Measurements from ENCODE around the gene ABCA2. TPM values are rescaled to one million over a fixed set of nuclear protein-coding genes. Genes with fewer than 3 reads are reported as not detected.

Gene ABCA2
- total and polyA plus RNA-seq, 9 of the 15 experiments (the other 6 are each of a cell fraction or from before 2014, with no cell fraction given), result 0.69 to 16.3 (median 6.1) TPM; not detected in 2

DNA sequence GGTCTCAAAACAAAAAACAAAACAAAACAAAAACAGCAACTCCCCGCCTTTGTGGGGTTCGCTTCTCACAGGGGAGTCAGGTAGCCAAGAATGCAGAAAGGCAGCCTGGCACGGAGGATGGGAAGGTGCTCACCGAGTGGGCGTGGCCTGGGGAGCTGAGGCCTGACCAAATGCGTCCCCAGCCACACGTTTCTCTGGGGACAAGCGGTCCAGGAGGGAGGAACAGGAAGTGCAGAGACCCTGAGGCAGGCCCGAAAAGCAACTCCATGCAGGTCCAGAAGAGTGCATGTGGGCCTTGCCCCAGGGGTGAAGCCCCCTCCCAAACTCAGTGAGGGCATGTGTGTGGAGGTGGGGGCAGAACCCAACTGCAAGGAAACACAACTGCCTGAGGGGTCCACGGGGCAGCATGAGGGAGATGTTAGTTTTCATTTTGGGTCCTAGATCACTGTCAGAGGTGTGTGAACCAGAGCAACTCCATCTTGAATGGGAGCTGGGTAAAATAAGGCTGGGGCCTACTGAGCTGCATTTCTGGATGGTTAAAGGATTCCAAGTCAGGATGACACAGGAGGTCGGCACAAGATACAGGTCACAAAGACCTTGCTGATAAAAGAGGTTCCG lies 46.7 kb upstream of the ABCA2 start (continued):
- TF ChIP-seq, protein P1, sequence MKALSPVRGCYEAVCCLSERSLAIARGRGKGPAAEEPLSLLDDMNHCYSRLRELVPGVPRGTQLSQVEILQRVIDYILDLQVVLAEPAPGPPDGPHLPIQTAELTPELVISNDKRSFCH (CRISPR knock-in tag; IDR thresholded peaks at IDR 0.05), result peak; percentile 96
- TF ChIP-seq, protein P1 (tag; IDR thresholded peaks at IDR 0.05), result peak; percentile 100
- TF ChIP-seq, protein P2, sequence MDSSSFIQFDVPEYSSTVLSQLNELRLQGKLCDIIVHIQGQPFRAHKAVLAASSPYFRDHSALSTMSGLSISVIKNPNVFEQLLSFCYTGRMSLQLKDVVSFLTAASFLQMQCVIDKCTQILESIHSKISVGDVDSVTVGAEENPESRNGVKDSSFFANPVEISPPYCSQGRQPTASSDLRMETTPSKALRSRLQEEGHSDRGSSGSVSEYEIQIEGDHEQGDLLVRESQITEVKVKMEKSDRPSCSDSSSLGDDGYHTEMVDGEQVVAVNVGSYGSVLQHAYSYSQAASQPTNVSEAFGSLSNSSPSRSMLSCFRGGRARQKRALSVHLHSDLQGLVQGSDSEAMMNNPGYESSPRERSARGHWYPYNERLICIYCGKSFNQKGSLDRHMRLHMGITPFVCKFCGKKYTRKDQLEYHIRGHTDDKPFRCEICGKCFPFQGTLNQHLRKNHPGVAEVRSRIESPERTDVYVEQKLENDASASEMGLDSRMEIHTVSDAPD (CRISPR knock-in tag; IDR thresholded peaks at IDR 0.05), result peak; percentile 96
- TF ChIP-seq NR3C1 (CRISPR knock-in tag; IDR thresholded peaks at IDR 0.05), result no peak
- TF ChIP-seq TGIF2 (CRISPR knock-in tag; IDR thresholded peaks at IDR 0.05), result no peak
- TF ChIP-seq, protein P3, sequence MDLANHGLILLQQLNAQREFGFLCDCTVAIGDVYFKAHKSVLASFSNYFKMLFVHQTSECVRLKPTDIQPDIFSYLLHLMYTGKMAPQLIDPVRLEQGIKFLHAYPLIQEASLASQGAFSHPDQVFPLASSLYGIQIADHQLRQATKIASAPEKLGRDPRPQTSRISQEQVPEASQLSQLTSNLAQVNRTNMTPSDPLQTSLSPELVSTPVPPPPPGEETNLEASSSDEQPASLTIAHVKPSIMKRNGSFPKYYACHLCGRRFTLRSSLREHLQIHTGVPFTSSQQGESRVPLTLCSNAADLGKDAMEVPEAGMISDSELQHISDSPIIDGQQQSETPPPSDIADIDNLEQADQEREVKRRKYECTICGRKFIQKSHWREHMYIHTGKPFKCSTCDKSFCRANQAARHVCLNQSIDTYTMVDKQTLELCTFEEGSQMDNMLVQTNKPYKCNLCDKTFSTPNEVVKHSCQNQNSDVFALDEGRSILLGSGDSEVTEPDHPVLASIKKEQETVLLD (IDR thresholded peaks at IDR 0.05), result 0 out of 2 replicates have a peak, but pooled peaks have one; percentile 19
- no peak for TF ChIP-seq CREB1 (IDR thresholded peaks at IDR 0.05)
- TF ChIP-seq CREB1 (CRISPR knock-in tag; IDR thresholded peaks at IDR 0.05), result peak; percentile 31; the same call in 1 of the 2 replicates
- no peak for TF ChIP-seq ZNF384 (IDR thresholded peaks at IDR 0.05; ENCODE audit: low read depth, low read length)
- no peak for TF ChIP-seq ZNF224 (CRISPR knock-in tag; IDR thresholded peaks at IDR 0.05)
- no peak for TF ChIP-seq ATF7 (IDR thresholded peaks at IDR 0.05)
- TF ChIP-seq DACH1 (IDR thresholded peaks at IDR 0.05; ENCODE audit: partially characterized antibody), result no peak
- TF ChIP-seq HMG20B (CRISPR knock-in tag; IDR thresholded peaks at IDR 0.05), result peak; percentile 84; the same call in 1 of the 2 replicates
- no peak for TF ChIP-seq MYC (IDR thresholded peaks at IDR 0.05; ENCODE audit: low read depth, low read length)
- peak; percentile 98 for TF ChIP-seq MYC (CRISPR knock-in tag; IDR thresholded peaks at IDR 0.05; ENCODE audit: borderline replicate concordance, low read depth)
- TF ChIP-seq ZNF239 (CRISPR knock-in tag; IDR thresholded peaks at IDR 0.05), result peak; percentile 96
- no peak for TF ChIP-seq RB1 (IDR thresholded peaks at IDR 0.05; ENCODE audit: low read depth)
- peak; percentile 85 for TF ChIP-seq ZSCAN32 (CRISPR knock-in tag; IDR thresholded peaks at IDR 0.05)
- peak in 1 of 2 experiments; percentile 71; a peak in 2 of 4 replicates for TF ChIP-seq FOXA3 (CRISPR knock-in tag; conservative IDR thresholded peaks at IDR 0.05 in 1 of 2, IDR thresholded peaks at IDR 0.05 in 1 of 2)
- TF ChIP-seq DPF2 (IDR thresholded peaks at IDR 0.05), result no peak
- no peak for TF ChIP-seq CEBPG (CRISPR knock-in tag; IDR thresholded peaks at IDR 0.05)
- no peak for TF ChIP-seq CEBPG (tag; conservative IDR thresholded peaks at IDR 0.05 in 1 of 2, IDR thresholded peaks at IDR 0.05 in 1 of 2)
- TF ChIP-seq, protein P4, sequence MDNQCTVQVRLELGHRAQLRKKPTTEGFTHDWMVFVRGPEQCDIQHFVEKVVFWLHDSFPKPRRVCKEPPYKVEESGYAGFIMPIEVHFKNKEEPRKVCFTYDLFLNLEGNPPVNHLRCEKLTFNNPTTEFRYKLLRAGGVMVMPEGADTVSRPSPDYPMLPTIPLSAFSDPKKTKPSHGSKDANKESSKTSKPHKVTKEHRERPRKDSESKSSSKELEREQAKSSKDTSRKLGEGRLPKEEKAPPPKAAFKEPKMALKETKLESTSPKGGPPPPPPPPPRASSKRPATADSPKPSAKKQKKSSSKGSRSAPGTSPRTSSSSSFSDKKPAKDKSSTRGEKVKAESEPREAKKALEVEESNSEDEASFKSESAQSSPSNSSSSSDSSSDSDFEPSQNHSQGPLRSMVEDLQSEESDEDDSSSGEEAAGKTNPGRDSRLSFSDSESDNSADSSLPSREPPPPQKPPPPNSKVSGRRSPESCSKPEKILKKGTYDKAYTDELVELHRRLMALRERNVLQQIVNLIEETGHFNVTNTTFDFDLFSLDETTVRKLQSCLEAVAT (IDR thresholded peaks at IDR 0.05), result no peak
- TF ChIP-seq NFXL1 (CRISPR knock-in tag; IDR thresholded peaks at IDR 0.05), result peak; percentile 99
- TF ChIP-seq ATF4 (CRISPR knock-in tag; IDR thresholded peaks at IDR 0.05), result peak; percentile 96
